Measurements from ENCODE around the gene NCKAP5.
"Not testable (repeated sequence)": the region's sequence is repeated elsewhere in the genome, so short reads cannot be mapped to it uniquely, and the experiment has no call there.

Gene NCKAP5

GRCh38 chr2:133522204-133522603, 46.1 kb downstream of the NCKAP5 start:
- DNase-seq (ENCODE audit: low spot score), result no peak

GRCh38 chr2:133521146-133521745, 47.0 kb downstream of the NCKAP5 start:
- DNase-seq (ENCODE audit: low spot score), result no peak

- DNase-seq (ENCODE audit: low spot score), result not testable (repeated sequence)
Measured at GRCh38 chr2:133519677-133520076, 48.6 kb downstream of the NCKAP5 start.

- DNase-seq (ENCODE audit: low spot score), result no peak
Measured at GRCh38 chr2:133518700-133519344, 49.4 kb downstream of the NCKAP5 start.

- DNase-seq (ENCODE audit: low spot score), result no peak
Measured at GRCh38 chr2:133517876-133518275, 50.4 kb downstream of the NCKAP5 start.

GRCh38 chr2:133516405-133517026, 51.7 kb downstream of the NCKAP5 start:
- DNase-seq (ENCODE audit: low spot score), result no peak

- no peak for DNase-seq (ENCODE audit: low spot score)
Measured at GRCh38 chr2:133515271-133515670, 53.0 kb downstream of the NCKAP5 start.

- no peak for DNase-seq (ENCODE audit: low spot score)
Measured at GRCh38 chr2:133513893-133514292, 54.4 kb downstream of the NCKAP5 start.

- DNase-seq (ENCODE audit: low spot score), result no peak
Measured at GRCh38 chr2:133512121-133512520, 56.1 kb downstream of the NCKAP5 start.

- no peak for DNase-seq (ENCODE audit: low spot score)
Measured at GRCh38 chr2:133511679-133512078, 56.6 kb downstream of the NCKAP5 start.

- no peak for DNase-seq (ENCODE audit: low spot score)
Measured at GRCh38 chr2:133509777-133510176, 58.5 kb downstream of the NCKAP5 start.

- no peak for DNase-seq (ENCODE audit: low spot score)
Measured at GRCh38 chr2:133508546-133509165, 59.6 kb downstream of the NCKAP5 start.

GRCh38 chr2:133506996-133507395, 61.3 kb downstream of the NCKAP5 start:
- no peak for DNase-seq (ENCODE audit: low spot score)

GRCh38 chr2:133504566-133505505, 63.4 kb downstream of the NCKAP5 start:
- no peak for DNase-seq (ENCODE audit: low spot score)

GRCh38 chr2:133503927-133504326, 64.3 kb downstream of the NCKAP5 start:
- DNase-seq (ENCODE audit: low spot score), result no peak

GRCh38 chr2:133503323-133503722, 64.9 kb downstream of the NCKAP5 start:
- no peak for DNase-seq (ENCODE audit: low spot score)

GRCh38 chr2:133502678-133503077, 65.6 kb downstream of the NCKAP5 start:
- DNase-seq (ENCODE audit: low spot score), result no peak

GRCh38 chr2:133500917-133501316, 67.3 kb downstream of the NCKAP5 start:
- DNase-seq (ENCODE audit: low spot score), result no peak

- no peak for DNase-seq (ENCODE audit: low spot score)
Measured at GRCh38 chr2:133498662-133499585, 69.3 kb downstream of the NCKAP5 start.

- DNase-seq (ENCODE audit: low spot score), result no peak
Measured at GRCh38 chr2:133497951-133498565, 70.2 kb downstream of the NCKAP5 start.
